HEK293 (cell line): ENCODE results near the gene C6orf89.
A peak's percentile ranks its signal among the peaks of the same experiment; 100 is the strongest.

ENCODE experiments used
- CTCF ChIA-PET: fragments of 350-600 bp; formaldehyde crosslinking; extraction: SDS; loops from one replicate; lab custom pipeline; 2021; ENCODE audit warnings: antibody characterized with exemption; lab: Yijun Ruan, JAX
- POLR2A ChIA-PET: fragments of 300-600 bp; formaldehyde crosslinking; extraction: SDS; loops from one replicate; lab custom pipeline; 2020; ENCODE audit warnings: antibody characterized with exemption, inconsistent platforms; lab: Yijun Ruan, JAX
- H3K27ac ChIP-seq: fragments of 200-500 bp; sonication (Bioruptor generic); 2 replicates; pipeline ENCODE4 v1.5.1; 2014; ENCODE audit warnings: low read depth, low read length, control low read depth, inconsistent platforms; ENCODE audit errors: extremely low read depth
- H3K36me3 ChIP-seq, 2 experiments: fragments of 200-500 bp in 1 of 2; sonication (Bioruptor generic) in 1 of 2; 1 replicate in 1 of 2; 2 replicates in 1 of 2; pipeline ENCODE4 v1.5.1; 2014 to 2017; ENCODE audit warnings: inconsistent platforms in 2 of 2, low read length in 2 of 2; ENCODE audit not compliant: control insufficient read depth in 2 of 2, insufficient read depth in 1 of 2
- H3K4me1 ChIP-seq: fragments of 200-500 bp; sonication (Bioruptor generic); 2 replicates; pipeline ENCODE4 v1.5.1; 2014; ENCODE audit warnings: mild to moderate bottlenecking, low read length, inconsistent platforms; ENCODE audit not compliant: control insufficient read depth, insufficient read depth
- H3K4me3 ChIP-seq: 2 replicates; pipeline ENCODE4 v1.5.1; 2011; ENCODE audit warnings: low read depth, mild to moderate bottlenecking, control low read depth, low read length, moderate library complexity
- H3K9me3 ChIP-seq: fragments of 200-500 bp; sonication (Bioruptor generic); 2 replicates; pipeline ENCODE4 v1.5.1; 2014; ENCODE audit warnings: low read depth, low read length, inconsistent platforms; ENCODE audit not compliant: control insufficient read depth, insufficient read depth
- FEZF1 ChIP-seq: fragments of 450-650 bp; formaldehyde crosslinking; IDR thresholded peaks from 2 replicates; pipeline ENCODE4 v1.5.1; 2016; ENCODE audit warnings: missing biosample characterization, missing genetic modification characterization
- HOXD13 ChIP-seq: sonication (generic); formaldehyde crosslinking; IDR thresholded peaks from 2 replicates; pipeline ENCODE4 v1.8.0; 2022; ENCODE audit warnings: missing genetic modification reagents, borderline replicate concordance
- KLF8 ChIP-seq: fragments of 450-650 bp; formaldehyde crosslinking; IDR thresholded peaks from 2 replicates; pipeline ENCODE4 v1.5.1; 2016; ENCODE audit warnings: missing biosample characterization, missing genetic modification characterization
- RBAK ChIP-seq: fragments of 450-650 bp; formaldehyde crosslinking; IDR thresholded peaks from 2 replicates; pipeline ENCODE4 v1.5.1; 2016; ENCODE audit warnings: missing biosample characterization, missing genetic modification characterization
- SP2 ChIP-seq: fragments of 450-650 bp; formaldehyde crosslinking; IDR thresholded peaks from 2 replicates; pipeline ENCODE4 v1.5.1; 2016; ENCODE audit warnings: missing biosample characterization, missing genetic modification characterization
- ZBTB1 ChIP-seq: fragments of 450-650 bp; formaldehyde crosslinking; IDR thresholded peaks from 2 replicates; pipeline ENCODE4 v1.5.1; 2016; ENCODE audit warnings: missing biosample characterization, missing genetic modification characterization
- ZBTB17 ChIP-seq: fragments of 450-650 bp; formaldehyde crosslinking; IDR thresholded peaks from 2 replicates; pipeline ENCODE4 v1.5.1; 2016; ENCODE audit warnings: missing biosample characterization, missing genetic modification characterization
- ZBTB20 ChIP-seq: fragments of 450-650 bp; formaldehyde crosslinking; IDR thresholded peaks from 2 replicates; pipeline ENCODE4 v1.5.1; 2016; ENCODE audit warnings: missing biosample characterization, missing genetic modification characterization
- ZNF155 ChIP-seq: fragments of 450-650 bp; formaldehyde crosslinking; IDR thresholded peaks from 2 replicates; pipeline ENCODE4 v1.5.1; 2016; ENCODE audit warnings: missing biosample characterization, missing genetic modification characterization
- ZNF175 ChIP-seq: fragments of 450-650 bp; formaldehyde crosslinking; IDR thresholded peaks from 2 replicates; pipeline ENCODE4 v1.5.1; 2016; ENCODE audit warnings: missing biosample characterization, missing genetic modification characterization
- ZNF184 ChIP-seq: fragments of 450-650 bp; IDR thresholded peaks from 2 replicates; pipeline ENCODE4 v1.5.1; 2018; ENCODE audit warnings: missing biosample characterization, mild to moderate bottlenecking, missing genetic modification characterization
- ZNF2 ChIP-seq: fragments of 450-650 bp; formaldehyde crosslinking; IDR thresholded peaks from 2 replicates; pipeline ENCODE4 v1.5.1; 2016; ENCODE audit warnings: missing biosample characterization, missing genetic modification characterization
- ZNF211 ChIP-seq: fragments of 450-650 bp; formaldehyde crosslinking; IDR thresholded peaks from 2 replicates; pipeline ENCODE4 v1.5.1; 2016; ENCODE audit warnings: low read depth, missing biosample characterization, missing genetic modification characterization
- ZNF350 ChIP-seq: fragments of 450-650 bp; formaldehyde crosslinking; IDR thresholded peaks from 2 replicates; pipeline ENCODE4 v1.5.0; 2017; ENCODE audit warnings: missing biosample characterization, mild to moderate bottlenecking, missing genetic modification characterization
- ZNF391 ChIP-seq: fragments of 450-650 bp; formaldehyde crosslinking; IDR thresholded peaks from 2 replicates; pipeline ENCODE4 v1.5.1; 2016; ENCODE audit warnings: low read depth, missing biosample characterization, missing genetic modification characterization, borderline replicate concordance
- ZNF426 ChIP-seq: fragments of 450-650 bp; formaldehyde crosslinking; IDR thresholded peaks from 2 replicates; pipeline ENCODE4 v1.5.1; 2017; ENCODE audit warnings: missing biosample characterization, missing genetic modification characterization, mild to moderate bottlenecking, inconsistent platforms, moderate library complexity
- ZNF433 ChIP-seq: fragments of 450-650 bp; formaldehyde crosslinking; IDR thresholded peaks from 2 replicates; pipeline ENCODE4 v1.5.1; 2016; ENCODE audit warnings: missing biosample characterization, missing genetic modification characterization, low read depth
- ZNF548 ChIP-seq: fragments of 450-650 bp; formaldehyde crosslinking; IDR thresholded peaks from 2 replicates; pipeline ENCODE4 v1.5.1; 2016; ENCODE audit warnings: missing biosample characterization, missing genetic modification characterization
- ZNF558 ChIP-seq: fragments of 450-650 bp; formaldehyde crosslinking; IDR thresholded peaks from 2 replicates; pipeline ENCODE4 v1.5.1; 2016; ENCODE audit warnings: missing biosample characterization, missing genetic modification characterization
- ZNF600 ChIP-seq: fragments of 450-650 bp; formaldehyde crosslinking; IDR thresholded peaks from 2 replicates; pipeline ENCODE4 v1.5.1; 2016; ENCODE audit warnings: missing biosample characterization, missing genetic modification characterization
- ZNF654 ChIP-seq: fragments of 450-650 bp; formaldehyde crosslinking; IDR thresholded peaks from 2 replicates; pipeline ENCODE4 v1.5.1; 2016; ENCODE audit warnings: low read depth, missing biosample characterization, missing genetic modification characterization
- ZNF670 ChIP-seq: fragments of 450-650 bp; formaldehyde crosslinking; IDR thresholded peaks from 2 replicates; pipeline ENCODE4 v1.5.1; 2016; ENCODE audit warnings: missing biosample characterization, missing genetic modification characterization, low read depth
- TF ChIP-seq, protein P1 (sequence below): fragments of 450-650 bp; formaldehyde crosslinking; conservative IDR thresholded peaks from 2 replicates; pipeline ENCODE4 v1.5.1; 2016; ENCODE audit warnings: low read depth, missing biosample characterization, missing genetic modification characterization
- TF ChIP-seq, protein P2 (sequence below): fragments of 450-650 bp; formaldehyde crosslinking; IDR thresholded peaks from 2 replicates; pipeline ENCODE4 v1.5.0; 2017; ENCODE audit warnings: missing biosample characterization, missing genetic modification characterization, borderline replicate concordance
- TF ChIP-seq, protein P3 (sequence below): fragments of 450-650 bp; formaldehyde crosslinking; IDR thresholded peaks from 2 replicates; pipeline ENCODE4 v1.5.1; 2016; ENCODE audit warnings: missing biosample characterization, missing genetic modification characterization
- TF ChIP-seq, protein P4 (sequence below): fragments of 450-650 bp; formaldehyde crosslinking; IDR thresholded peaks from 2 replicates; pipeline ENCODE4 v1.5.1; 2016; ENCODE audit warnings: missing biosample characterization, missing genetic modification characterization, borderline replicate concordance

The C6orf89 gene

DNA sequence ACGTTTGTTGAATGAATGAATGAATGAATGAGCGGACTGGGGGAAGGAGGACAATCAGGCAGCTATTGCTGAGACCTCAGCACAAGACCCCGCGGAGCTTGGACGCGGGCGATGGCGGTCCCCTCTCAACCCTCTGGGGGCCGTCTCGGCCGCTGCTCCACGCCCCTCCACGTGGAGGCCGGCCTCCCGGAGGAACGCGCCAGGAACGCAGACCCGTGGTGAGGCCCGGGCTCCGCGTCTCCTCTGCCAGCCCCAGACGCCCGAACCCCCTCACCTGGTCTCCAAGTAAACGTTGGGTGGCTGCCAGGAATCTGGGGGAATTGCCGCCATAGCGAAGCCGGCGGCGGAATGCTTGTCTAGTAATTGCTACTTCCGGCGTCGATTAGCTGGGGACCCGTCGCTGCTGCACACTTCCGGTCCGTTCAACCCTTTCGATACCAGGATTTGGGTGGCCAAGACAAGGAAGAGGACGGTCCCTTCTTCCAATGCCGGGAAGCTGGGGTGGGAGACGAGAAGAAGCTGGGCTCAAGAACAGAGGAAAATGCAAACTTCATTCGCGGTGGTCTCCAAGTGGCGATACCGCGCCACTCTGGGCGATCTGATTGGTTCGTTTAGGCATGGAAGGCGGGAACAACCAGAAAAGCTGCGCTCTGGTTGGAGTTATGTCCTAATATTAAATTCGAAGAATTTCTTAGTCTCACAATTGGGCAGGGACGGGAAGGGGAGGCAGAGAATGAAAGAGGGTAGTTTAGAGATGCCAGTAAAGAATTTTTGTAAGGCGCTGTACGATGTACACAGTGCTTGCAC is 11.1 kb upstream of the C6orf89 start, which contains the start of gene PPIL1:
Gene PPIL1 (minus strand): TSS at position 361 of the 807 bp plus-strand sequence. CDS start 31 bp downstream, at position 330.
- ChIA-PET CTCF (interaction anchor here (0.6 to 16.0 kb wide), 20 partner anchors 10 to 793 kb away, joined by 3 to 216 read pairs (median 4); partner anchors contain the start of gene C6orf89), POLR2A (interaction anchor here (0.7 to 3.8 kb wide), 27 partner anchors 8 to 347 kb away, joined by 3 to 35 read pairs (median 5); partner anchors contain the start of genes C6orf89, CDKN1A and MTCH1)
- peak within 1 kb of the TSS; percentile 86 for H3K4me3 ChIP-seq
- no peaks in the 10 kb centered on the region for H3K9me3 ChIP-seq
- H3K27ac ChIP-seq: peak within 1 kb of the TSS; percentile 99
- H3K36me3 ChIP-seq: peaks cover 21 to 31% of the 10 kb centered on the region in 2 experiments
- no peaks in the 10 kb centered on the region for H3K4me1 ChIP-seq
- TF ChIP-seq ZNF175 (no peak), ZBTB17 (peak; percentile 87), ZBTB1 (tag by site-specific recombination) (peak; percentile 95), ZNF600 (tag by site-specific recombination) (peak; percentile 69; the same call in 1 of the 2 replicates), ZBTB20 (tag by site-specific recombination) (peak; percentile 86; the same call in 1 of the 2 replicates), FEZF1 (tag by site-specific recombination) (no peak), ZNF558 (peak; percentile 70; the same call in 1 of the 2 replicates), SP2 (tag by site-specific recombination) (peak; percentile 96), ZNF155 (tag by site-specific recombination) (no peak), ZNF350 (tag by site-specific recombination) (no peak), ZNF426 (no peak), HOXD13 (CRISPR knock-in tag) (no peak; the same call in 1 of the 2 replicates), ZNF391 (peak; percentile 43; the same call in 1 of the 2 replicates), ZNF654 (tag by site-specific recombination) (no peak), RBAK (no peak), ZNF184 (tag by site-specific recombination) (peak; percentile 65; the same call in 1 of the 2 replicates), ZNF433 (tag by site-specific recombination) (no peak), ZNF670 (no peak), ZNF2 (peak; percentile 95), ZNF548 (tag by site-specific recombination) (no peak), ZNF211 (tag by site-specific recombination) (no peak), KLF8 (peak; percentile 82; the same call in 1 of the 2 replicates)
- TF ChIP-seq, protein P1, sequence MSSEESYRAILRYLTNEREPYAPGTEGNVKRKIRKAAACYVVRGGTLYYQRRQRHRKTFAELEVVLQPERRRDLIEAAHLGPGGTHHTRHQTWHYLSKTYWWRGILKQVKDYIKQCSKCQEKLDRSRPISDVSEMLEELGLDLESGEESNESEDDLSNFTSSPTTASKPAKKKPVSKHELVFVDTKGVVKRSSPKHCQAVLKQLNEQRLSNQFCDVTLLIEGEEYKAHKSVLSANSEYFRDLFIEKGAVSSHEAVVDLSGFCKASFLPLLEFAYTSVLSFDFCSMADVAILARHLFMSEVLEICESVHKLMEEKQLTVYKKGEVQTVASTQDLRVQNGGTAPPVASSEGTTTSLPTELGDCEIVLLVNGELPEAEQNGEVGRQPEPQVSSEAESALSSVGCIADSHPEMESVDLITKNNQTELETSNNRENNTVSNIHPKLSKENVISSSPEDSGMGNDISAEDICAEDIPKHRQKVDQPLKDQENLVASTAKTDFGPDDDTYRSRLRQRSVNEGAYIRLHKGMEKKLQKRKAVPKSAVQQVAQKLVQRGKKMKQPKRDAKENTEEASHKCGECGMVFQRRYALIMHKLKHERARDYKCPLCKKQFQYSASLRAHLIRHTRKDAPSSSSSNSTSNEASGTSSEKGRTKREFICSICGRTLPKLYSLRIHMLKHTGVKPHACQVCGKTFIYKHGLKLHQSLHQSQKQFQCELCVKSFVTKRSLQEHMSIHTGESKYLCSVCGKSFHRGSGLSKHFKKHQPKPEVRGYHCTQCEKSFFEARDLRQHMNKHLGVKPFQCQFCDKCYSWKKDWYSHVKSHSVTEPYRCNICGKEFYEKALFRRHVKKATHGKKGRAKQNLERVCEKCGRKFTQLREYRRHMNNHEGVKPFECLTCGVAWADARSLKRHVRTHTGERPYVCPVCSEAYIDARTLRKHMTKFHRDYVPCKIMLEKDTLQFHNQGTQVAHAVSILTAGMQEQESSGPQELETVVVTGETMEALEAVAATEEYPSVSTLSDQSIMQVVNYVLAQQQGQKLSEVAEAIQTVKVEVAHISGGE: peak; percentile 99
- TF ChIP-seq, protein P2, sequence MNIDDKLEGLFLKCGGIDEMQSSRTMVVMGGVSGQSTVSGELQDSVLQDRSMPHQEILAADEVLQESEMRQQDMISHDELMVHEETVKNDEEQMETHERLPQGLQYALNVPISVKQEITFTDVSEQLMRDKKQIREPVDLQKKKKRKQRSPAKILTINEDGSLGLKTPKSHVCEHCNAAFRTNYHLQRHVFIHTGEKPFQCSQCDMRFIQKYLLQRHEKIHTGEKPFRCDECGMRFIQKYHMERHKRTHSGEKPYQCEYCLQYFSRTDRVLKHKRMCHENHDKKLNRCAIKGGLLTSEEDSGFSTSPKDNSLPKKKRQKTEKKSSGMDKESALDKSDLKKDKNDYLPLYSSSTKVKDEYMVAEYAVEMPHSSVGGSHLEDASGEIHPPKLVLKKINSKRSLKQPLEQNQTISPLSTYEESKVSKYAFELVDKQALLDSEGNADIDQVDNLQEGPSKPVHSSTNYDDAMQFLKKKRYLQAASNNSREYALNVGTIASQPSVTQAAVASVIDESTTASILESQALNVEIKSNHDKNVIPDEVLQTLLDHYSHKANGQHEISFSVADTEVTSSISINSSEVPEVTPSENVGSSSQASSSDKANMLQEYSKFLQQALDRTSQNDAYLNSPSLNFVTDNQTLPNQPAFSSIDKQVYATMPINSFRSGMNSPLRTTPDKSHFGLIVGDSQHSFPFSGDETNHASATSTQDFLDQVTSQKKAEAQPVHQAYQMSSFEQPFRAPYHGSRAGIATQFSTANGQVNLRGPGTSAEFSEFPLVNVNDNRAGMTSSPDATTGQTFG (tag by site-specific recombination): no peak
- TF ChIP-seq, protein P3, sequence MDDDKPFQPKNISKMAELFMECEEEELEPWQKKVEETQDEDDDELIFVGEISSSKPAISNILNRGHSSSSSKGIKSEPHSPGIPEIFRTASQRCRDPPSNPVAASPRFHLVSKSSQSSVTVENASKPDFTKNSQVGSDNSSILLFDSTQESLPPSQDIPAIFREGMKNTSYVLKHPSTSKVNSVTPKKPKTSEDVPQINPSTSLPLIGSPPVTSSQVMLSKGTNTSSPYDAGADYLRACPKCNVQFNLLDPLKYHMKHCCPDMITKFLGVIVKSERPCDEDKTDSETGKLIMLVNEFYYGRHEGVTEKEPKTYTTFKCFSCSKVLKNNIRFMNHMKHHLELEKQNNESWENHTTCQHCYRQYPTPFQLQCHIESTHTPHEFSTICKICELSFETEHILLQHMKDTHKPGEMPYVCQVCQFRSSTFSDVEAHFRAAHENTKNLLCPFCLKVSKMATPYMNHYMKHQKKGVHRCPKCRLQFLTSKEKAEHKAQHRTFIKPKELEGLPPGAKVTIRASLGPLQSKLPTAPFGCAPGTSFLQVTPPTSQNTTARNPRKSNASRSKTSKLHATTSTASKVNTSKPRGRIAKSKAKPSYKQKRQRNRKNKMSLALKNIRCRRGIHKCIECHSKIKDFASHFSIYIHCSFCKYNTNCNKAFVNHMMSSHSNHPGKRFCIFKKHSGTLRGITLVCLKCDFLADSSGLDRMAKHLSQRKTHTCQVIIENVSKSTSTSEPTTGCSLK: no peak
- TF ChIP-seq, protein P4, sequence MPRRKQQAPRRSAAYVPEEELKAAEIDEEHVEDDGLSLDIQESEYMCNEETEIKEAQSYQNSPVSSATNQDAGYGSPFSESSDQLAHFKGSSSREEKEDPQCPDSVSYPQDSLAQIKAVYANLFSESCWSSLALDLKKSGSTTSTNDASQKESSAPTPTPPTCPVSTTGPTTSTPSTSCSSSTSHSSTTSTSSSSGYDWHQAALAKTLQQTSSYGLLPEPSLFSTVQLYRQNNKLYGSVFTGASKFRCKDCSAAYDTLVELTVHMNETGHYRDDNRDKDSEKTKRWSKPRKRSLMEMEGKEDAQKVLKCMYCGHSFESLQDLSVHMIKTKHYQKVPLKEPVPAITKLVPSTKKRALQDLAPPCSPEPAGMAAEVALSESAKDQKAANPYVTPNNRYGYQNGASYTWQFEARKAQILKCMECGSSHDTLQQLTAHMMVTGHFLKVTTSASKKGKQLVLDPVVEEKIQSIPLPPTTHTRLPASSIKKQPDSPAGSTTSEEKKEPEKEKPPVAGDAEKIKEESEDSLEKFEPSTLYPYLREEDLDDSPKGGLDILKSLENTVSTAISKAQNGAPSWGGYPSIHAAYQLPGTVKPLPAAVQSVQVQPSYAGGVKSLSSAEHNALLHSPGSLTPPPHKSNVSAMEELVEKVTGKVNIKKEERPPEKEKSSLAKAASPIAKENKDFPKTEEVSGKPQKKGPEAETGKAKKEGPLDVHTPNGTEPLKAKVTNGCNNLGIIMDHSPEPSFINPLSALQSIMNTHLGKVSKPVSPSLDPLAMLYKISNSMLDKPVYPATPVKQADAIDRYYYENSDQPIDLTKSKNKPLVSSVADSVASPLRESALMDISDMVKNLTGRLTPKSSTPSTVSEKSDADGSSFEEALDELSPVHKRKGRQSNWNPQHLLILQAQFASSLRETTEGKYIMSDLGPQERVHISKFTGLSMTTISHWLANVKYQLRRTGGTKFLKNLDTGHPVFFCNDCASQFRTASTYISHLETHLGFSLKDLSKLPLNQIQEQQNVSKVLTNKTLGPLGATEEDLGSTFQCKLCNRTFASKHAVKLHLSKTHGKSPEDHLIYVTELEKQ (tag by site-specific recombination): no peak
